WTC11 (cell line): ENCODE measurements around the gene CAPN13. TPM values are rescaled to one million over a fixed set of nuclear protein-coding genes. Genes with fewer than 3 reads are reported as not detected.

ENCODE experiments used
- ATAC-seq: fragments of 200-7000 bp; cut with Tn5 transposase; 2 replicates; pipeline ENCODE4 v1.10.0; 2021; ENCODE audit warnings: mild to moderate bottlenecking, moderate library complexity
- CTCF ChIA-PET: fragments of 300-600 bp; sonication (Branson Sonifier 250); formaldehyde crosslinking; loops from one replicate; lab custom pipeline; 2021; ENCODE audit warnings: antibody characterized with exemption; lab: Charles Lee
- POLR2A ChIA-PET: fragments of 350-600 bp; sonication (Branson Sonifier 250); formaldehyde crosslinking; loops from one replicate; lab custom pipeline; 2021; ENCODE audit warnings: antibody characterized with exemption; lab: Charles Lee
- DNase-seq: peaks from one replicate; pipeline ENCODE4 v3.0.0; 2021; ENCODE audit warnings: low spot score
- H3K27ac Mint-ChIP-seq: 2 replicates; pipeline ENCODE4 v1.8.0; 2021; ENCODE audit warnings: mixed read lengths
- H3K27me3 Mint-ChIP-seq: 2 replicates; pipeline ENCODE4 v1.8.0; 2021; ENCODE audit warnings: low read depth, mild to moderate bottlenecking, moderate library complexity, mixed read lengths
- H3K36me3 Mint-ChIP-seq: 2 replicates; pipeline ENCODE4 v1.8.0; 2021; ENCODE audit warnings: mixed read lengths
- H3K4me1 Mint-ChIP-seq: 2 replicates; pipeline ENCODE4 v1.8.0; 2022; ENCODE audit warnings: mixed read lengths
- H3K4me3 Mint-ChIP-seq: 2 replicates; pipeline ENCODE4 v1.8.0; 2021; ENCODE audit warnings: mild to moderate bottlenecking, moderate library complexity, mixed read lengths
- H3K9me3 Mint-ChIP-seq: 2 replicates; pipeline ENCODE4 v1.8.0; 2021; ENCODE audit warnings: mixed read lengths
- CDX4 ChIP-seq: fragments of 250-450 bp; sonication (Bioruptor Pico); IDR thresholded peaks from 2 replicates; pipeline ENCODE4 v1.9.0; 2021; ENCODE audit warnings: moderate library complexity, mild to moderate bottlenecking, inconsistent platforms, borderline replicate concordance
- CREB1 ChIP-seq: sonication (generic); formaldehyde crosslinking; IDR thresholded peaks from 2 replicates; pipeline ENCODE4 v1.8.0; 2023; ENCODE audit warnings: mild to moderate bottlenecking, missing genetic modification reagents
- CTCF ChIP-seq: fragments of 200-600 bp; IDR thresholded peaks from 2 replicates; pipeline ENCODE4 v1.8.0; 2022; ENCODE audit warnings: antibody characterized with exemption
- E2F1 ChIP-seq: sonication (generic); formaldehyde crosslinking; IDR thresholded peaks from 2 replicates; pipeline ENCODE4 v1.8.0; 2022; ENCODE audit warnings: mild to moderate bottlenecking, missing genetic modification reagents
- E2F5 ChIP-seq: sonication (generic); formaldehyde crosslinking; IDR thresholded peaks from 2 replicates; pipeline ENCODE4 v1.8.1; 2022; ENCODE audit warnings: mild to moderate bottlenecking, moderate library complexity, missing genetic modification reagents
- ELF4 ChIP-seq: sonication (generic); formaldehyde crosslinking; IDR thresholded peaks from 2 replicates; pipeline ENCODE4 v1.8.1; 2022; ENCODE audit warnings: low read depth, mild to moderate bottlenecking, moderate library complexity, missing genetic modification reagents
- ESRRA ChIP-seq: sonication (generic); formaldehyde crosslinking; IDR thresholded peaks from 2 replicates; pipeline ENCODE4 v1.8.1; 2022; ENCODE audit warnings: mild to moderate bottlenecking, missing genetic modification reagents, borderline replicate concordance
- GTF2I ChIP-seq: fragments of 250-450 bp; sonication (Bioruptor Pico); conservative IDR thresholded peaks from 2 replicates; pipeline ENCODE4 v1.4.0; 2021; ENCODE audit warnings: mild to moderate bottlenecking
- JUN ChIP-seq: sonication (generic); formaldehyde crosslinking; IDR thresholded peaks from 2 replicates; pipeline ENCODE4 v1.8.0; 2023; ENCODE audit warnings: mild to moderate bottlenecking, missing genetic modification reagents
- NFATC4 ChIP-seq: fragments of 250-450 bp; sonication (Bioruptor Pico); IDR thresholded peaks from 2 replicates; pipeline ENCODE4 v1.9.0; 2021; ENCODE audit warnings: mild to moderate bottlenecking
- NR2C2 ChIP-seq: sonication (generic); formaldehyde crosslinking; IDR thresholded peaks from 2 replicates; pipeline ENCODE4 v1.8.0; 2022; ENCODE audit warnings: mild to moderate bottlenecking, missing genetic modification reagents
- NR3C1 ChIP-seq: sonication (generic); formaldehyde crosslinking; conservative IDR thresholded peaks from 2 replicates; pipeline ENCODE4 v1.8.1; 2023; ENCODE audit warnings: low read depth, mild to moderate bottlenecking, missing genetic modification reagents
- RELA ChIP-seq: sonication (generic); formaldehyde crosslinking; IDR thresholded peaks from 2 replicates; pipeline ENCODE4 v1.8.1; 2022; ENCODE audit warnings: missing genetic modification reagents, mild to moderate bottlenecking, borderline replicate concordance
- RORB ChIP-seq: fragments of 250-450 bp; sonication (Bioruptor Pico); IDR thresholded peaks from 2 replicates; pipeline ENCODE4 v1.9.0; 2021; ENCODE audit warnings: mild to moderate bottlenecking
- SMAD3 ChIP-seq: sonication (generic); formaldehyde crosslinking; IDR thresholded peaks from 2 replicates; pipeline ENCODE4 v1.8.0; 2022; ENCODE audit warnings: missing genetic modification reagents, mild to moderate bottlenecking, borderline replicate concordance
- SP1 ChIP-seq: sonication (generic); formaldehyde crosslinking; conservative IDR thresholded peaks from 2 replicates; pipeline ENCODE4 v1.8.1; 2022; ENCODE audit warnings: missing genetic modification reagents
- TCF7 ChIP-seq: sonication (generic); formaldehyde crosslinking; IDR thresholded peaks from 2 replicates; pipeline ENCODE4 v1.8.0; 2022; ENCODE audit warnings: mild to moderate bottlenecking, low read depth, missing genetic modification reagents, moderate library complexity
- USF1 ChIP-seq: sonication (generic); formaldehyde crosslinking; IDR thresholded peaks from 2 replicates; pipeline ENCODE4 v1.8.0; 2022; ENCODE audit warnings: mild to moderate bottlenecking, missing genetic modification reagents
- ZBTB21 ChIP-seq: sonication (generic); formaldehyde crosslinking; IDR thresholded peaks from 2 replicates; pipeline ENCODE4 v1.8.1; 2023; ENCODE audit warnings: mild to moderate bottlenecking, missing genetic modification reagents, borderline replicate concordance
- ZNF263 ChIP-seq: sonication (generic); formaldehyde crosslinking; IDR thresholded peaks from 2 replicates; pipeline ENCODE4 v1.8.1; 2022; ENCODE audit warnings: low read depth, mild to moderate bottlenecking, moderate library complexity, missing genetic modification reagents
- ZNF671 ChIP-seq: fragments of 250-450 bp; sonication (Bioruptor Pico); IDR thresholded peaks from 2 replicates; pipeline ENCODE4 v1.8.0; 2021; ENCODE audit warnings: mild to moderate bottlenecking
- total RNA-seq: library from RNA; stranded (reverse); gene quantifications from 3 replicates; pipeline ENCODE4 v1.2.3, GENCODE V29; 2021

The CAPN13 gene
- total RNA-seq, 1 experiment from 2014 or later: 1.7 TPM

GRCh38 chr2:30710461-30710860 lies 96.8 kb downstream of the CAPN13 start:
- no peak for TF ChIP-seq RELA
- TF ChIP-seq SP1: no peak
- TF ChIP-seq NR2C2: no peak
- no peak for TF ChIP-seq E2F1 (CRISPR knock-in tag)
- TF ChIP-seq USF1 (CRISPR knock-in tag): no peak
- no peak for TF ChIP-seq ZBTB21 (CRISPR knock-in tag)
- TF ChIP-seq CREB1 (CRISPR knock-in tag): no peak
- no peak for TF ChIP-seq NFATC4 (CRISPR knock-in tag)
- TF ChIP-seq CTCF: no peak
- TF ChIP-seq ZNF263: no peak
- TF ChIP-seq ZNF671 (CRISPR knock-in tag): no peak
- TF ChIP-seq JUN (CRISPR knock-in tag): no peak
- TF ChIP-seq ELF4 (CRISPR knock-in tag): no peak
- TF ChIP-seq GTF2I: no peak
- no peak for TF ChIP-seq CDX4 (CRISPR knock-in tag)
- TF ChIP-seq TCF7: no peak
- TF ChIP-seq RORB (CRISPR knock-in tag): no peak
- no peak for TF ChIP-seq NR3C1 (CRISPR knock-in tag)
- H3K4me3 Mint-ChIP-seq: no peak overlapping the region
- ChIA-PET POLR2A (no interaction called here), CTCF (interaction anchor here (1.3 to 5.5 kb wide), 7 partner anchors 56 to 629 kb away, joined by 5 to 237 read pairs (median 8); no protein-coding TSS in a partner anchor)
- peaks cover 11% of the 10 kb centered on the region for H3K9me3 Mint-ChIP-seq
- H3K4me1 Mint-ChIP-seq: no peaks in the 10 kb centered on the region
- DNase-seq (no peak), ATAC-seq (no peak)
- peaks cover 2% of the 10 kb centered on the region; the same call in 1 of the 2 replicates for H3K27me3 Mint-ChIP-seq
- peaks cover 5% of the 10 kb centered on the region; the same call in 1 of the 2 replicates for H3K36me3 Mint-ChIP-seq
- no peak overlapping the region for H3K27ac Mint-ChIP-seq

- TF ChIP-seq ESRRA (CRISPR knock-in tag) (no peak), CREB1 (CRISPR knock-in tag) (no peak), E2F5 (CRISPR knock-in tag) (no peak), SMAD3 (no peak)
- DNase-seq (no peak), ATAC-seq (no peak)
- Mint-ChIP-seq H3K27me3 (peaks cover 2% of the 10 kb centered on the region; the same call in 1 of the 2 replicates), H3K27ac (no peak overlapping the region), H3K9me3 (peaks cover 11% of the 10 kb centered on the region), H3K4me3 (no peak overlapping the region), H3K36me3 (peaks cover 5% of the 10 kb centered on the region; the same call in 1 of the 2 replicates), H3K4me1 (no peaks in the 10 kb centered on the region)
- ChIA-PET POLR2A (no interaction called here), CTCF (interaction anchor here (0.8 to 5.5 kb wide), 4 partner anchors 14 to 543 kb away, joined by 4 to 237 read pairs (median 7); no protein-coding TSS in a partner anchor)
Measured at GRCh38 chr2:30710016-30710415, 97.2 kb downstream of the CAPN13 start.
